H1 (cell line): Measurements from ENCODE around the gene MAP7D1. TPM values are rescaled to one million over a fixed set of nuclear protein-coding genes. Genes with fewer than 3 reads are reported as not detected.
"Not testable (repeated sequence)": the region's sequence is repeated elsewhere in the genome, so short reads cannot be mapped to it uniquely, and the experiment has no call there.

ENCODE experiments used
- CTCF ChIA-PET: fragments of 300-600 bp; sonication (Branson Sonifier 250); formaldehyde crosslinking; loops from one replicate; lab custom pipeline; 2021; ENCODE audit not compliant: partially characterized antibody; lab: Charles Lee
- POLR2A ChIA-PET: fragments of 300-600 bp; sonication (Branson Sonifier 250); formaldehyde crosslinking; loops from one replicate; lab custom pipeline; 2021; ENCODE audit warnings: inconsistent platforms; ENCODE audit not compliant: partially characterized antibody; lab: Charles Lee
- DNase-seq, 2 experiments: peaks; one replicate each; pipeline versions ENCODE4 v3.0.0 to v3.0.0-alpha.2; 2010 to 2022; ENCODE audit warnings: low spot score in 2 of 2, low read depth in 1 of 2, mixed read lengths in 1 of 2
- FAIRE-seq: peaks from 2 replicates; lab custom pipeline; 2011; peaks lifted over from hg19 to GRCh38; lab: Jason Lieb, UNC
- H2AFZ ChIP-seq: 2 replicates; pipeline ENCODE4 v1.8.1; 2012; ENCODE audit warnings: low read length, inconsistent platforms
- H2AK5ac ChIP-seq: 2 replicates; pipeline ENCODE4 v1.6.1; 2013; ENCODE audit warnings: low read depth, low read length
- H2BK120ac ChIP-seq: replicated peaks from 2 replicates; pipeline ENCODE3; 2013; ENCODE audit warnings: low read depth, low read length, inconsistent platforms
- H2BK12ac ChIP-seq: 2 replicates; pipeline ENCODE4 v1.6.1; 2013; ENCODE audit warnings: low read depth, low read length
- H2BK15ac ChIP-seq: 2 replicates; pipeline ENCODE4 v1.6.1; 2013; ENCODE audit warnings: low read length
- H2BK20ac ChIP-seq: 2 replicates; pipeline ENCODE4 v1.6.1; 2013; ENCODE audit warnings: low read length
- H2BK5ac ChIP-seq: 2 replicates; pipeline ENCODE4 v1.6.1; 2013; ENCODE audit warnings: low read depth, low read length
- H3K14ac ChIP-seq: 2 replicates; pipeline ENCODE4 v1.6.1; 2013; ENCODE audit warnings: inconsistent platforms; ENCODE audit not compliant: insufficient read length
- H3K18ac ChIP-seq: 2 replicates; pipeline ENCODE4 v1.6.1; 2013; ENCODE audit warnings: low read length; ENCODE audit errors: extremely low read depth
- H3K23ac ChIP-seq: 2 replicates; pipeline ENCODE4 v1.6.1; 2013; ENCODE audit warnings: inconsistent platforms; ENCODE audit not compliant: insufficient read length
- H3K23me2 ChIP-seq: 2 replicates; pipeline ENCODE4 v1.6.1; 2013; ENCODE audit warnings: low read depth, low read length
- H3K27ac ChIP-seq: 2 replicates; pipeline ENCODE4 v1.6.1; 2011; ENCODE audit warnings: low read depth, low read length, inconsistent platforms
- H3K27me3 ChIP-seq, 4 experiments: replicated peaks in 1 of 4; 1 replicate in 1 of 4; 2 replicates in 3 of 4; pipeline versions ENCODE4 v1.6.1 to v1.8.1; 2011 to 2013; ENCODE audit warnings: low read length in 3 of 4, mild to moderate bottlenecking in 3 of 4, inconsistent platforms in 2 of 4, mixed read lengths in 2 of 4, moderate library complexity in 1 of 4; ENCODE audit not compliant: control insufficient read depth in 3 of 4, insufficient read depth in 3 of 4; ENCODE audit errors: extremely low read depth in 1 of 4
- H3K36me3 ChIP-seq, 4 experiments: 2 replicates each; pipeline versions ENCODE4 v1.6.1 to v1.8.1; 2011 to 2013; ENCODE audit warnings: mild to moderate bottlenecking in 4 of 4, low read length in 3 of 4, moderate library complexity in 2 of 4, control low read depth in 1 of 4, inconsistent platforms in 1 of 4; ENCODE audit not compliant: insufficient read depth in 4 of 4, control insufficient read depth in 2 of 4
- H3K4ac ChIP-seq: replicated peaks from 2 replicates; pipeline ENCODE3; 2013; ENCODE audit warnings: low read length, low read depth, mixed read lengths, inconsistent platforms; ENCODE audit not compliant: insufficient read length
- H3K4me1 ChIP-seq, 4 experiments: replicated peaks in 1 of 4; 1 replicate in 1 of 4; 2 replicates in 3 of 4; pipeline versions ENCODE4 v1.6.1 to v1.8.1; 2011 to 2013; ENCODE audit warnings: low read length in 3 of 4, inconsistent platforms in 2 of 4, mixed read lengths in 1 of 4; ENCODE audit not compliant: insufficient read depth in 4 of 4, control insufficient read depth in 3 of 4
- H3K4me2 ChIP-seq, 2 experiments: 2 replicates each; pipeline versions ENCODE4 v1.6.1 to v1.8.1; 2011 to 2013; ENCODE audit warnings: low read depth in 2 of 2, low read length in 2 of 2, control low read depth in 1 of 2, inconsistent platforms in 1 of 2, mild to moderate bottlenecking in 1 of 2; ENCODE audit not compliant: insufficient read depth in 1 of 2
- H3K4me3 ChIP-seq, 4 experiments: fragments of 200-600, 300-600 bp in 1 of 4; sonication (generic), shearing (Covaris generic), sonication (Bioruptor Twin) in 1 of 4; 2 replicates each; pipeline versions ENCODE4 v1.5.1 to v1.8.1; 2011 to 2016; ENCODE audit warnings: low read length in 4 of 4, low read depth in 3 of 4, control low read depth in 2 of 4, inconsistent platforms in 2 of 4, mild to moderate bottlenecking in 2 of 4, mixed read lengths in 1 of 4, moderate library complexity in 1 of 4; ENCODE audit not compliant: insufficient read depth in 2 of 4; ENCODE audit errors: extremely low read depth in 1 of 4
- H3K56ac ChIP-seq: replicated peaks from 2 replicates; pipeline ENCODE3; 2013; ENCODE audit warnings: low read depth, mild to moderate bottlenecking, mixed read lengths, low read length, inconsistent platforms; ENCODE audit not compliant: insufficient read length
- H3K79me1 ChIP-seq: 2 replicates; pipeline ENCODE4 v1.6.1; 2013; ENCODE audit warnings: low read depth, low read length, control low read depth
- H3K79me2 ChIP-seq, 2 experiments: 2 replicates each; pipeline versions ENCODE4 v1.6.1 to v1.8.1; 2012 to 2013; ENCODE audit warnings: low read length in 2 of 2, mild to moderate bottlenecking in 2 of 2, inconsistent platforms in 1 of 2; ENCODE audit not compliant: insufficient read depth in 2 of 2, control insufficient read depth in 1 of 2
- H3K9ac ChIP-seq, 4 experiments: replicated peaks in 1 of 4; 1 replicate in 1 of 4; 2 replicates in 3 of 4; pipeline versions ENCODE4 v1.6.1 to v1.8.1; 2011 to 2013; ENCODE audit warnings: low read depth in 3 of 4, low read length in 3 of 4, control low read depth in 2 of 4, mild to moderate bottlenecking in 2 of 4, moderate library complexity in 2 of 4, inconsistent platforms in 1 of 4; ENCODE audit errors: extremely low read depth in 1 of 4
- H3K9me3 ChIP-seq, 2 experiments: 2 replicates each; pipeline versions ENCODE4 v1.6.1 to v1.8.1; 2012 to 2013; ENCODE audit warnings: mild to moderate bottlenecking in 2 of 2, moderate library complexity in 2 of 2, control low read depth in 1 of 2, inconsistent platforms in 1 of 2, low read depth in 1 of 2, low read length in 1 of 2, mixed read lengths in 1 of 2; ENCODE audit not compliant: insufficient read depth in 2 of 2
- H4K20me1 ChIP-seq, 2 experiments: replicated peaks in 1 of 2; 2 replicates each; pipeline versions ENCODE3 to v1.8.1; 2011 to 2013; ENCODE audit warnings: inconsistent platforms in 2 of 2, low read length in 2 of 2, mild to moderate bottlenecking in 1 of 2; ENCODE audit not compliant: insufficient read depth in 2 of 2, control insufficient read depth in 1 of 2
- H4K5ac ChIP-seq: 2 replicates; pipeline ENCODE4 v1.6.1; 2013; ENCODE audit warnings: low read length, low read depth, mixed read lengths, inconsistent platforms; ENCODE audit not compliant: insufficient read length
- H4K8ac ChIP-seq: 2 replicates; pipeline ENCODE4 v1.8.0; 2013; ENCODE audit warnings: mild to moderate bottlenecking, moderate library complexity, low read length, inconsistent platforms; ENCODE audit not compliant: insufficient read depth; ENCODE audit errors: extremely low read depth
- H4K91ac ChIP-seq: replicated peaks from 2 replicates; pipeline ENCODE3; 2013; ENCODE audit warnings: low read length, mixed read lengths, inconsistent platforms; ENCODE audit not compliant: insufficient read length
- ATF3 ChIP-seq: IDR thresholded peaks from 2 replicates; pipeline ENCODE4 v1.6.1; 2011; ENCODE audit warnings: low read depth, mild to moderate bottlenecking, low read length; ENCODE audit not compliant: insufficient read depth
- HDAC2 ChIP-seq, 2 experiments: fragments of 300-600 bp in 1 of 2; sonication (generic) in 1 of 2; IDR thresholded peaks; 2 replicates each; pipeline ENCODE4 v1.6.1; 2011 to 2012; ENCODE audit warnings: low read depth in 2 of 2, low read length in 2 of 2, mild to moderate bottlenecking in 2 of 2, moderate library complexity in 2 of 2, borderline replicate concordance in 1 of 2, inconsistent platforms in 1 of 2
- MAFK ChIP-seq: IDR thresholded peaks from 2 replicates; pipeline ENCODE4 v1.6.1; 2012; ENCODE audit warnings: low read depth, mild to moderate bottlenecking, improper control_type of control experiment, low read length
- PHF8 ChIP-seq: fragments of 200-600 bp; sonication (generic); conservative IDR thresholded peaks from 2 replicates; pipeline ENCODE4 v1.7.1; 2012; ENCODE audit warnings: low read depth, mild to moderate bottlenecking, inconsistent platforms, low read length, moderate library complexity
- RFX5 ChIP-seq: IDR thresholded peaks from 2 replicates; pipeline ENCODE4 v1.6.1; 2011; ENCODE audit warnings: low read depth, low read length, improper control_type of control experiment, borderline replicate concordance
- SP1 ChIP-seq: IDR thresholded peaks from 2 replicates; pipeline ENCODE4 v1.6.1; 2011; ENCODE audit warnings: low read depth, low read length
- SUZ12 ChIP-seq: fragments of 200-600 bp; sonication (generic); IDR thresholded peaks from 2 replicates; pipeline ENCODE4 v1.6.1; 2012; ENCODE audit warnings: mild to moderate bottlenecking, inconsistent platforms, low read length, moderate library complexity, mixed read lengths
- TAF1 ChIP-seq: IDR thresholded peaks from 2 replicates; pipeline ENCODE4 v1.6.1; 2011; ENCODE audit warnings: mild to moderate bottlenecking, low read depth, low read length
- TBP ChIP-seq: IDR thresholded peaks from 2 replicates; pipeline ENCODE4 v1.6.1; 2011; ENCODE audit warnings: low read depth, low read length, improper control_type of control experiment
- USF2 ChIP-seq: IDR thresholded peaks from 2 replicates; pipeline ENCODE4 v1.6.1; 2011; ENCODE audit warnings: low read length, improper control_type of control experiment
- YY1 ChIP-seq: IDR thresholded peaks from 2 replicates; pipeline ENCODE4 v1.6.1; 2011; ENCODE audit warnings: low read depth, mild to moderate bottlenecking, low read length
- WGBS, 2 experiments: shearing (Covaris generic) in 1 of 2; methylation state at CpG; one replicate each; pipeline versions ENCODE4 v1.1.6 to v1.1.7; 2013 to 2015; ENCODE audit warnings: low lambda C conversion rate in 2 of 2, mixed read lengths in 2 of 2, inconsistent platforms in 1 of 2, low coverage in 1 of 2, missing lambda C conversion rate in 1 of 2; ENCODE audit not compliant: insufficient replicate concordance in 2 of 2, insufficient coverage in 1 of 2, insufficient read length in 1 of 2; ENCODE audit errors: extremely low coverage in 1 of 2, missing lambda C conversion rate in 1 of 2; 5-methylcytosine and 5-hydroxymethylcytosine counted together
- polyA plus RNA-seq, 7 experiments: library from polyadenylated mRNA; depleted of rRNA in 3 of 7; stranded (reverse) in 5 of 7; unstranded in 2 of 7; fragments of >200 nt in 5 of 7; fragments of 200-250 nt in 2 of 7; gene quantifications; 1 replicate in 5 of 7; 2 replicates in 1 of 7; 4 replicates in 1 of 7; pipeline versions ENCODE4 v1.2.1 to v1.2.3, GENCODE V29; 2011 to 2013; ENCODE audit warnings: missing spikeins in 2 of 7, mixed read lengths in 2 of 7
- total RNA-seq: library from RNA; stranded (reverse); fragmentation: NEBNext Ultra II Directional; extraction: Animal tissue kit (Norgen Biotek cat#: 25700); gene quantifications from 2 replicates; pipeline ENCODE4 v1.2.1, GENCODE V29; 2021

Gene MAP7D1
- total and polyA plus RNA-seq, 2 of the 8 experiments (the other 6 are each of a cell fraction or from before 2014, with no cell fraction given): 18.2 to 52.4 TPM

GRCh38 chr1:36225283-36225899 lies 69.4 kb downstream of the MAP7D1 start (continued):
- TF ChIP-seq PHF8 (no peak), HDAC2 (IDR thresholded peaks at IDR 0.05; ENCODE audit: borderline replicate concordance in 1 of 2, low read depth in 2 of 2, low read length in 2 of 2) (no peak), MAFK (no peak), TAF1 (no peak), SP1 (no peak), USF2 (no peak), TBP (no peak), RFX5 (no peak), ATF3 (no peak), SUZ12 (no peak), YY1 (no peak)

GRCh38 chr1:36230279-36230678 lies 74.3 kb downstream of the MAP7D1 start:
- Histone ChIP-seq H3K79me2 (peaks cover 71 to 100% of the 10 kb centered on the region in 2 experiments), H4K20me1 (peaks cover 15 to 17% of the 10 kb centered on the region in 2 experiments), H3K36me3 (peaks cover 0 to 37% (median 11%) of the 10 kb centered on the region in 4 experiments; a peak in 6 of 8 replicates)
- H2AK5ac ChIP-seq, DNase-seq, H4K91ac ChIP-seq, H3K4me1 ChIP-seq, H3K9me3 ChIP-seq, H3K23ac ChIP-seq, H3K18ac ChIP-seq, H3K27ac ChIP-seq, H4K8ac ChIP-seq, H3K4me3 ChIP-seq, H3K4me2 ChIP-seq, H3K23me2 ChIP-seq, H3K56ac ChIP-seq, H2BK15ac ChIP-seq, H3K27me3 ChIP-seq, H2AFZ ChIP-seq, H3K79me1 ChIP-seq, H2BK20ac ChIP-seq, H2BK12ac ChIP-seq, H2BK5ac ChIP-seq, H3K4ac ChIP-seq, H2BK120ac ChIP-seq, H4K5ac ChIP-seq, H3K14ac ChIP-seq, H3K9ac ChIP-seq, FAIRE-seq: not testable (repeated sequence)
- POLR2A ChIA-PET: interaction anchor here (1.3 to 2.0 kb wide), 3 partner anchors 11 to 25 kb away, joined by 3 to 5 read pairs (median 5); no protein-coding TSS in a partner anchor
- 91% methylated on average over 12 of the region's 12 CpGs; no CpG with 5 or more reads in 1 of the 2 experiments for WGBS, 2 experiments
- CTCF ChIA-PET: interaction anchor here (1.4 kb wide), 1 partner anchor 70 kb away, joined by 3 read pairs; no protein-coding TSS in a partner anchor
